ENCODE measurements around the gene CRACDL. TPM values are rescaled to one million over a fixed set of nuclear protein-coding genes. Genes with fewer than 3 reads are reported as not detected.
A peak's percentile ranks its signal among the peaks of the same experiment; 100 is the strongest.

CRACDL gene
- total RNA-seq, 1 experiment from 2014 or later = 1.1 TPM

DNA sequence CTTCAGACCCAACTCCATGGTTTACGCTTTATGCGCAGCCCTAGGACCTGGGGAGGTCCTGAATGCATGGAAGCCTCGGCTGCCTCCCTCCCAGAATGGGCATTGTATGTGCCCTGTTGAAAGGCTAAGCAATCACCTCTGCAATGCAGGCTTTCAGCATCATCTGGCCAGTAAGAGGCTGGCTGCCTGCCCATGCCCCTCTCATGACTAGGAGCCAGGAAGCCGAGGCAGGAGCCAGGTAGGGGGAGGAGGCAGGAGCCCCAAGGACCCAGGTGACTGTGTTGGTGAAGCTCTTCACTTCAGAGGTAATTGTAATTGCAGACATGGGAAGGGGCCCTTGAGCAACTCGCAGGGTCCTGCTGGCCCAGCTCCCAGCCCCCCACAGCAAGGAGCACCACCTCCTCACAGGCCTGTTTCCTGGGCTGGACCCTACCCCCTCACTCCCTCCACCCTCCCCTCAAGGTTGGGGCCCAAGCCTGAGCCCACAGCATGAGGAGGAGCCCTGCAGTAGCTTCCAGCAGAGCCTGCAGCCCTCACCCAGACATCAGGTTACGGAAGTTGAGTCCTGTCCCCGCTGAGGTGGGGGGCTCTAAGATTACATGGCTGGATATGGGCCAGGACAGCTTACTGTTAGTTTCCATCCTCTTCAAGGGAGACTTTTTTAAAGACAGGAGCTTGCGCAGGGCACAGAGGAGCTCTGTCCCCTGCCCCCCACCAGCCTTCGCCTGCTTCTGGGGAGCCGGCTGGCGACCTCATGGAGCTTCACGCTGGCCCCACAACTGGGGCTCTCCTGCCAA is 21.9 kb downstream of the CRACDL start:
- H3K27ac Mint-ChIP-seq (ENCODE audit: unreplicated experiment) = no peak overlapping the region
- H3K9me3 Mint-ChIP-seq (ENCODE audit: unreplicated experiment) = peaks cover 15% of the 10 kb centered on the region
- no peak overlapping the region for H3K4me3 ChIP-seq (ENCODE audit: low read depth, low read length)
- intact Hi-C loops (cut with micrococcal nuclease; ENCODE audit: unreplicated experiment) = no loop called here
- H3K4me1 ChIP-seq = peaks cover 28% of the 10 kb centered on the region
- CTCF ChIA-PET = no interaction called here
- H3K27me3 ChIP-seq (replicated peaks; ENCODE audit: control insufficient read depth, insufficient read depth, low read length) = no peaks in the 10 kb centered on the region
- TF ChIP-seq, protein P1, sequence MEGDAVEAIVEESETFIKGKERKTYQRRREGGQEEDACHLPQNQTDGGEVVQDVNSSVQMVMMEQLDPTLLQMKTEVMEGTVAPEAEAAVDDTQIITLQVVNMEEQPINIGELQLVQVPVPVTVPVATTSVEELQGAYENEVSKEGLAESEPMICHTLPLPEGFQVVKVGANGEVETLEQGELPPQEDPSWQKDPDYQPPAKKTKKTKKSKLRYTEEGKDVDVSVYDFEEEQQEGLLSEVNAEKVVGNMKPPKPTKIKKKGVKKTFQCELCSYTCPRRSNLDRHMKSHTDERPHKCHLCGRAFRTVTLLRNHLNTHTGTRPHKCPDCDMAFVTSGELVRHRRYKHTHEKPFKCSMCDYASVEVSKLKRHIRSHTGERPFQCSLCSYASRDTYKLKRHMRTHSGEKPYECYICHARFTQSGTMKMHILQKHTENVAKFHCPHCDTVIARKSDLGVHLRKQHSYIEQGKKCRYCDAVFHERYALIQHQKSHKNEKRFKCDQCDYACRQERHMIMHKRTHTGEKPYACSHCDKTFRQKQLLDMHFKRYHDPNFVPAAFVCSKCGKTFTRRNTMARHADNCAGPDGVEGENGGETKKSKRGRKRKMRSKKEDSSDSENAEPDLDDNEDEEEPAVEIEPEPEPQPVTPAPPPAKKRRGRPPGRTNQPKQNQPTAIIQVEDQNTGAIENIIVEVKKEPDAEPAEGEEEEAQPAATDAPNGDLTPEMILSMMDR (IDR thresholded peaks at IDR 0.05; ENCODE audit: insufficient read depth in 1 of 2, low read depth in 1 of 2, low read length in 1 of 2, severe bottlenecking in 1 of 2, unreplicated experiment in 1 of 2) = no peak
- peak in 1 of 2 experiments; percentile 21 for DNase-seq
- no TSS peak for BruUV-seq (replicated peaks)
- H3K4me1 Mint-ChIP-seq (ENCODE audit: low read depth, unreplicated experiment) = peaks cover 26% of the 10 kb centered on the region
- no peaks in the 10 kb centered on the region for H3K9me3 ChIP-seq
- H3K27me3 Mint-ChIP-seq (ENCODE audit: insufficient read depth, unreplicated experiment) = peaks cover 3% of the 10 kb centered on the region
- H3K36me3 ChIP-seq (ENCODE audit: control insufficient read depth, insufficient read depth, low read length) = no peaks in the 10 kb centered on the region
- H3K4me3 Mint-ChIP-seq (ENCODE audit: unreplicated experiment) = no peak overlapping the region
- no peaks in the 10 kb centered on the region for H3K36me3 Mint-ChIP-seq (ENCODE audit: insufficient read depth, unreplicated experiment)
- POLR2A ChIA-PET = no interaction called here

DNA sequence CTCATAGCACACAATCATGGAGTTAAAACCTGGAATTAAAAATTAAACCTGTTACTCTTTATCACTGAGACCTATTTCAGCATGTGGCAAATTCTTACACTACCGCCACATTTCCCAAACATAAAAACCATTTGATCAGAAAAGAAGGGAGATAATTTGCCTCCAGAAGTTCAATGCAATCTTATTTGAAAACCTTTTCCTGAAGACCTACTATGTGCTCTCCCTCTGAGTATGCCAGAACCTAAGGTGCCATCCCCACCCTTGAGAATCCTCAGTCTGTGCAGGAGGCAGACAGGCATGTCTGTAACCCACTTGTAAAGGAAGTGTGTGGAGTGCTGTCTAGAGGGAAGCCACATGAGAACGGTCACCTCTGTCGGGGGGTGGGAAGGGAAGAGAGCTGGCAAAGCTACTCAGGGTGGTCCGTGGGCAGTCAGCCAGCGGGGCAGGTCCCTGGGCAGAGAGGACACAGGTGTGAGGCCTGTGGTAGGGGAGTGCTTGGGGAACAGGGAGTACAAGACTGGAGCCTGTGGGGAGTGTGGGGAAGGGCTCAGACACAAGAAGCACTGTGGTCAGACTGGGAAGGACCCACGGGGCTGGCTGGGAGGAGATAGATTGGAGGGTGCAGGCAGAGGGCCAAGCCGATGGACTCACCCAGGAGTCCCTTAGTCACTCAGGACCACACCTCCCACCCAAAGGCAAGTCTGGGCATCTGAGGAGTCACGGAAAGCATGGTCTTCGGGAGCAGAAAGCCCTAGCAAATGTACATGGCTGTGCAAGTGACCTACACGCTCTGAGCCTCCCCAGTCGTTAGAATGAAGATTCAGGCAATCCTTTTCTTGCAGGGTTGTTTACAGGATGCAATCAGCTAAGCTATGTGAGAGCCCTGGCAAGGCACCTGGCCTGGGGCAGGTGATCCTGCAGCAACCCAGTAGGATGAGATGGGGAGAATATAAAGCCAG is 22.8 kb downstream of the CRACDL start:
- no peaks in the 10 kb centered on the region for H3K36me3 Mint-ChIP-seq (ENCODE audit: insufficient read depth, unreplicated experiment)

More for the DNA sequence above, 22.8 kb downstream of the CRACDL start:
- POLR2A ChIA-PET = no interaction called here
- H3K27me3 ChIP-seq (replicated peaks; ENCODE audit: control insufficient read depth, insufficient read depth, low read length) = no peaks in the 10 kb centered on the region
- Mint-ChIP-seq H3K4me3 (ENCODE audit: unreplicated experiment) (no peak overlapping the region), H3K27me3 (ENCODE audit: insufficient read depth, unreplicated experiment) (no peaks in the 10 kb centered on the region), H3K4me1 (ENCODE audit: low read depth, unreplicated experiment) (peaks cover 32% of the 10 kb centered on the region), H3K9me3 (ENCODE audit: unreplicated experiment) (peaks cover 7% of the 10 kb centered on the region), H3K27ac (ENCODE audit: unreplicated experiment) (peak overlapping the region; percentile 27)
- DNase-seq = peak in 1 of 2 experiments; percentile 12
- intact Hi-C loops (cut with micrococcal nuclease; ENCODE audit: unreplicated experiment) = no loop called here
- TF ChIP-seq, protein P1 (IDR thresholded peaks at IDR 0.05; ENCODE audit: insufficient read depth in 1 of 2, low read depth in 1 of 2, low read length in 1 of 2, severe bottlenecking in 1 of 2, unreplicated experiment in 1 of 2) = no peak
- H3K9me3 ChIP-seq = no peaks in the 10 kb centered on the region
- H3K4me1 ChIP-seq = peaks cover 37% of the 10 kb centered on the region
- no peak overlapping the region for H3K4me3 ChIP-seq (ENCODE audit: low read depth, low read length)
- BruUV-seq (replicated peaks) = no TSS peak
- no peaks in the 10 kb centered on the region for H3K36me3 ChIP-seq (ENCODE audit: control insufficient read depth, insufficient read depth, low read length)
- CTCF ChIA-PET = no interaction called here
